ENCODE measurements around the gene NCOA3. TPM values are rescaled to one million over a fixed set of nuclear protein-coding genes. Genes with fewer than 3 reads are reported as not detected.

Gene NCOA3
- total and polyA plus RNA-seq, 2 of the 8 experiments (the other 6 are each of a cell fraction or from before 2014, with no cell fraction given) = 7.9 to 24.7 TPM

GRCh38 chr20:47610247-47610944 is 108.7 kb downstream of the NCOA3 start:
- H3K14ac ChIP-seq (ENCODE audit: insufficient read length) = no peak overlapping the region
- no peak overlapping the region for H4K91ac ChIP-seq (replicated peaks; ENCODE audit: insufficient read length, low read length)
- no peak overlapping the region for H3K56ac ChIP-seq (replicated peaks; ENCODE audit: insufficient read length, low read depth, low read length)
- no peak overlapping the region for H4K5ac ChIP-seq (ENCODE audit: insufficient read length, low read depth, low read length)
- no peak overlapping the region for H3K4me2 ChIP-seq (ENCODE audit: insufficient read depth in 1 of 2, low read depth in 2 of 2, low read length in 2 of 2)
- DNase-seq (ENCODE audit: low read depth in 1 of 2, low spot score in 2 of 2) = no peak
- ChIA-PET CTCF (ENCODE audit: partially characterized antibody) (interaction anchor here (0.8 to 2.5 kb wide), 6 partner anchors 9 to 89 kb away, joined by 3 to 10 read pairs (median 6); no protein-coding TSS in a partner anchor), POLR2A (ENCODE audit: partially characterized antibody) (interaction anchor here (0.6 to 0.9 kb wide), 2 partner anchors 75 to 152 kb away, joined by 3 to 5 read pairs; no protein-coding TSS in a partner anchor)
- no peak overlapping the region for H3K18ac ChIP-seq (ENCODE audit: extremely low read depth, low read length)
- H3K4me1 ChIP-seq (replicated peaks in 1 of 4; ENCODE audit: control insufficient read depth in 3 of 4, insufficient read depth in 4 of 4, low read length in 3 of 4) = no peaks in the 10 kb centered on the region
- no peak overlapping the region for H3K4me3 ChIP-seq (ENCODE audit: extremely low read depth in 1 of 4, insufficient read depth in 2 of 4, low read depth in 3 of 4, low read length in 4 of 4)
- H2BK12ac ChIP-seq (ENCODE audit: low read depth, low read length) = no peak overlapping the region
- no peaks in the 10 kb centered on the region for H3K9me3 ChIP-seq (ENCODE audit: insufficient read depth in 2 of 2, low read depth in 1 of 2, low read length in 1 of 2)
- H2BK15ac ChIP-seq (ENCODE audit: low read length) = no peak overlapping the region
- no peak for FAIRE-seq
- H3K36me3 ChIP-seq (ENCODE audit: control insufficient read depth in 2 of 4, insufficient read depth in 4 of 4, low read length in 3 of 4) = no peaks in the 10 kb centered on the region
- 87% methylated on average over 6 of the region's 6 CpGs; no CpG with 5 or more reads in 1 of the 2 experiments for WGBS, 2 experiments (ENCODE audit: extremely low coverage in 1 of 2, insufficient coverage in 1 of 2, insufficient read length in 1 of 2, insufficient replicate concordance in 2 of 2, low coverage in 1 of 2, low lambda C conversion rate in 2 of 2, missing lambda C conversion rate in 1 of 2)
- peaks cover 0 to 1% (median 0%) of the 10 kb centered on the region in 4 experiments; a peak in 1 of 7 replicates for H3K27me3 ChIP-seq (replicated peaks in 1 of 4; ENCODE audit: control insufficient read depth in 3 of 4, extremely low read depth in 1 of 4, insufficient read depth in 3 of 4, low read length in 3 of 4)
- H3K23ac ChIP-seq (ENCODE audit: insufficient read length) = no peak overlapping the region
- H4K20me1 ChIP-seq (replicated peaks in 1 of 2; ENCODE audit: control insufficient read depth in 1 of 2, insufficient read depth in 2 of 2, low read length in 2 of 2) = no peaks in the 10 kb centered on the region
- H3K4ac ChIP-seq (replicated peaks; ENCODE audit: insufficient read length, low read depth, low read length) = no peak overlapping the region
- no peak overlapping the region for H2AK5ac ChIP-seq (ENCODE audit: low read depth, low read length)
- H3K27ac ChIP-seq (ENCODE audit: low read depth, low read length) = no peak overlapping the region
- no peak overlapping the region for H2BK5ac ChIP-seq (ENCODE audit: low read depth, low read length)
- no peak overlapping the region for H4K8ac ChIP-seq (ENCODE audit: extremely low read depth, insufficient read depth, low read length)
- H2BK120ac ChIP-seq (replicated peaks; ENCODE audit: low read depth, low read length) = no peak overlapping the region
- H3K79me2 ChIP-seq (ENCODE audit: control insufficient read depth in 1 of 2, insufficient read depth in 2 of 2, low read length in 2 of 2) = peaks cover 0 to 3% of the 10 kb centered on the region in 2 experiments; a peak in 1 of 4 replicates
- no peaks in the 10 kb centered on the region for H3K79me1 ChIP-seq (ENCODE audit: low read depth, low read length)
- no peak overlapping the region for H2AFZ ChIP-seq (ENCODE audit: low read length)
- no peak overlapping the region for H3K9ac ChIP-seq (replicated peaks in 1 of 4; ENCODE audit: extremely low read depth in 1 of 4, low read depth in 3 of 4, low read length in 3 of 4)
- H3K23me2 ChIP-seq (ENCODE audit: low read depth, low read length) = no peaks in the 10 kb centered on the region
- H2BK20ac ChIP-seq (ENCODE audit: low read length) = no peak overlapping the region
- no peak for TF ChIP-seq ATF2 (IDR thresholded peaks at IDR 0.05; ENCODE audit: low read length)
- no peak for TF ChIP-seq RXRA (IDR thresholded peaks at IDR 0.05; ENCODE audit: insufficient read depth, low read depth, low read length)
- TF ChIP-seq, protein P1, sequence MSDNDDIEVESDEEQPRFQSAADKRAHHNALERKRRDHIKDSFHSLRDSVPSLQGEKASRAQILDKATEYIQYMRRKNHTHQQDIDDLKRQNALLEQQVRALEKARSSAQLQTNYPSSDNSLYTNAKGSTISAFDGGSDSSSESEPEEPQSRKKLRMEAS (IDR thresholded peaks at IDR 0.05) = no peak
- TF ChIP-seq, protein P2, sequence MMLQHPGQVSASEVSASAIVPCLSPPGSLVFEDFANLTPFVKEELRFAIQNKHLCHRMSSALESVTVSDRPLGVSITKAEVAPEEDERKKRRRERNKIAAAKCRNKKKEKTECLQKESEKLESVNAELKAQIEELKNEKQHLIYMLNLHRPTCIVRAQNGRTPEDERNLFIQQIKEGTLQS (IDR thresholded peaks at IDR 0.05; ENCODE audit: insufficient read depth, low read depth, low read length) = no peak
- TF ChIP-seq BRCA1 (IDR thresholded peaks at IDR 0.05; ENCODE audit: low read depth, low read length) = no peak
- TF ChIP-seq SP1 (IDR thresholded peaks at IDR 0.05; ENCODE audit: low read depth, low read length) = no peak
- no peak for TF ChIP-seq GTF2F1 (IDR thresholded peaks at IDR 0.05; ENCODE audit: borderline replicate concordance, low read depth, low read length)
- TF ChIP-seq FOSL1 (IDR thresholded peaks at IDR 0.05; ENCODE audit: insufficient read depth, low read depth, low read length) = no peak
- no peak for TF ChIP-seq CHD1 (IDR thresholded peaks at IDR 0.05; ENCODE audit: low read depth, low read length)
- no peak for TF ChIP-seq RFX5 (IDR thresholded peaks at IDR 0.05; ENCODE audit: borderline replicate concordance, low read depth, low read length)
